Progenitor cell of endocrine pancreas (in vitro differentiated cells): Measurements from ENCODE around the gene THRA. TPM values are rescaled to one million over a fixed set of nuclear protein-coding genes. Genes with fewer than 3 reads are reported as not detected.

ENCODE experiments used
- DNase-seq: peaks from one replicate; pipeline ENCODE4 v3.0.0; 2021; ENCODE audit warnings: low spot score; ENCODE audit not compliant: unreplicated experiment
- H3K27ac Mint-ChIP-seq: 2 replicates; pipeline ENCODE4 v1.8.0; 2021; ENCODE audit warnings: mild to moderate bottlenecking, moderate library complexity, mixed read lengths
- H3K27me3 Mint-ChIP-seq: 2 replicates; pipeline ENCODE4 v1.8.0; 2021; ENCODE audit warnings: mixed read lengths
- H3K36me3 Mint-ChIP-seq: 2 replicates; pipeline ENCODE4 v1.8.0; 2022; ENCODE audit warnings: mixed read lengths; ENCODE audit not compliant: insufficient read depth
- H3K4me1 Mint-ChIP-seq: 2 replicates; pipeline ENCODE4 v1.8.0; 2021; ENCODE audit warnings: low read depth, mixed read lengths
- H3K4me3 Mint-ChIP-seq: 2 replicates; pipeline ENCODE4 v1.8.0; 2021; ENCODE audit warnings: low read depth, mild to moderate bottlenecking, moderate library complexity, mixed read lengths
- H3K9me3 Mint-ChIP-seq: 2 replicates; pipeline ENCODE4 v1.8.0; 2021; ENCODE audit warnings: low read depth, mixed read lengths
- total RNA-seq: library from RNA; stranded (reverse); gene quantifications from 2 replicates; pipeline ENCODE4 v1.2.1, GENCODE V29; 2021
- TF ChIP-seq, protein P1 (sequence below): fragments of 200-600 bp; sonication (generic); IDR thresholded peaks from one replicate; pipeline ENCODE4 v1.5.0; 2021; ENCODE audit warnings: antibody characterized with exemption, mild to moderate bottlenecking; ENCODE audit not compliant: unreplicated experiment

Gene THRA
- total RNA-seq, 1 donor from 2014 or later: 25.0 TPM

DNA sequence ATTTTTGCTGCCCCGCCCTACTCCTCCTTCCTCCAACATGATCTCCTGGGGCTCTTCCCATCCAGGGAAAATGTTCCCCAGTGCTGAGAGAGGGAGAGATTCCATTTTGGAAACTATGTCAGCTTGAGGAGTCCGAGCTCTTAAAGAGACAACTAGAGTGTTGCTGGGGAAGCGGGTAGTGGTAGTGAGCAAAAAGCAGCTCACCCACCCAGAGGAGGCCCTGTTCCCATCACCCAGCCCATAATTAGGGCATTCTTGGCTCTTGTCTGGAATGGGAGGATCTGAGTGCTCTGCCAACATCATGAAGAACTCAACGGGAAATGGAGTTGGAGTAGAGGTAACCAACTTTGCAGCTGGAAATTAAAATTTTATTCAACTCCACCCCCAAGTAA is 49.9 kb downstream of the THRA start:
- H3K9me3 Mint-ChIP-seq: no peaks in the 10 kb centered on the region
- peaks cover 56% of the 10 kb centered on the region for H3K4me1 Mint-ChIP-seq
- DNase-seq: no peak
- H3K36me3 Mint-ChIP-seq: no peaks in the 10 kb centered on the region
- no peak overlapping the region for H3K4me3 Mint-ChIP-seq
- H3K27me3 Mint-ChIP-seq: peaks cover 4% of the 10 kb centered on the region
- peak overlapping the region; percentile 96 for H3K27ac Mint-ChIP-seq
- TF ChIP-seq, protein P1, sequence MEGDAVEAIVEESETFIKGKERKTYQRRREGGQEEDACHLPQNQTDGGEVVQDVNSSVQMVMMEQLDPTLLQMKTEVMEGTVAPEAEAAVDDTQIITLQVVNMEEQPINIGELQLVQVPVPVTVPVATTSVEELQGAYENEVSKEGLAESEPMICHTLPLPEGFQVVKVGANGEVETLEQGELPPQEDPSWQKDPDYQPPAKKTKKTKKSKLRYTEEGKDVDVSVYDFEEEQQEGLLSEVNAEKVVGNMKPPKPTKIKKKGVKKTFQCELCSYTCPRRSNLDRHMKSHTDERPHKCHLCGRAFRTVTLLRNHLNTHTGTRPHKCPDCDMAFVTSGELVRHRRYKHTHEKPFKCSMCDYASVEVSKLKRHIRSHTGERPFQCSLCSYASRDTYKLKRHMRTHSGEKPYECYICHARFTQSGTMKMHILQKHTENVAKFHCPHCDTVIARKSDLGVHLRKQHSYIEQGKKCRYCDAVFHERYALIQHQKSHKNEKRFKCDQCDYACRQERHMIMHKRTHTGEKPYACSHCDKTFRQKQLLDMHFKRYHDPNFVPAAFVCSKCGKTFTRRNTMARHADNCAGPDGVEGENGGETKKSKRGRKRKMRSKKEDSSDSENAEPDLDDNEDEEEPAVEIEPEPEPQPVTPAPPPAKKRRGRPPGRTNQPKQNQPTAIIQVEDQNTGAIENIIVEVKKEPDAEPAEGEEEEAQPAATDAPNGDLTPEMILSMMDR: no peak

DNA sequence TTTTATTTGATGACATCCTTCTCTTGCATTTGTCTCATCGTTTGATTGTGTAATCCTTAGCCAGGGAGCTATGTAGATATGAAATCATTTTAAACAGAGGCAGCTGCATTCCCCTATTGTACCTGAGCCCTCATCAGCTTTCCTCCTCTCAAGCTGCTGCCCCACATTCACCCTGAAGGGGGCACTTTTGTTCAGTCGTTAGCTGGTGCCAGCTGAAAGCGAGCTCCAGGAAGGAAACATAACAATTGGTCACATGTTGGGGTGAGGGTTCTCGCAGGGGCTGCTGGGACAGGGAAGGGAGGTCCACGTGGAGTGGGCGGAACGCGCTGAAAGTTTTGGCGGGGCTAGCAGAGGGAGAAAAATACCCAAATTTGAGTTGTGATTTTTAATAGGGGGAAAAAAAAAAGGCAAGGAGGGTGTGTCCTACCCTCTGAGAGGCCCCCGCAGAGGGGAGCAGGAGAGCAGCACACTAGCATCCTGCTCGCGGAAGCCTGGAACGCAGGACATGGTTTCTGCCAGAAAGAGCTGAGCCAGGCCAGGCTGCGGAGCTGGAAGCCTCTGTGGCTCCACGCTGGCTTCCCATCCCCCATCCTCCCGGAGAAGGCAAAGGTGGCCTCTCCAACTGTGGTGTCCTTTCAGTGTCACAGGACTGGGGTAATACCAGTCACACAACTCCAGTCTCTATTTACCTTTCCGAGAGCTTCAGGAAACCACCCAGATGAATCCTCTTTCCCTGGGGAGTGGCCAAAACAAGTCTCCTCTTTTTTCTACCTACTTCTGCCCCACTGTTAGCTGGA is 50.5 kb downstream of the THRA start:
- Mint-ChIP-seq H3K27ac (peak overlapping the region; percentile 96), H3K27me3 (no peaks in the 10 kb centered on the region), H3K9me3 (no peaks in the 10 kb centered on the region), H3K4me3 (peak overlapping the region; percentile 78), H3K4me1 (peaks cover 50% of the 10 kb centered on the region), H3K36me3 (no peaks in the 10 kb centered on the region)
- peak; percentile 77 for DNase-seq
- TF ChIP-seq, protein P1: peak; percentile 76

DNA sequence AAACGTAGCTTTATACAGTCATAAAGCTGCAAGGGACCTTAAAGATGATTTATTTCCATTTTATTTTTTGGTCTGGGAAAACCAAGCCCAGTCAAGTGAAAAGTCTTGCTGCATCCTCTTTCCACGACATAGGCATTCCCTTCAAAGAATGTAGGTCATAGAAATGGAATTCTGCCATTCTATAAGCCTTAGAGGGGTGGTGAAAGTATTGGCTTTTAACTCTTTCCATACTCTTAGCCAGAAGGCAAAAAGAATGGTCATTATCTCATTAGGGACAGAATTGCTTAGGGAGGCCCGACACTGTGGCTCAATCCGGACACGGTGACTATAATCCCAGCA is 51.1 kb downstream of the THRA start:
- Mint-ChIP-seq H3K4me3 (peak overlapping the region; percentile 78), H3K9me3 (no peaks in the 10 kb centered on the region), H3K27me3 (no peaks in the 10 kb centered on the region), H3K4me1 (peaks cover 51% of the 10 kb centered on the region), H3K27ac (peak overlapping the region; percentile 96), H3K36me3 (no peaks in the 10 kb centered on the region)
- no peak for DNase-seq
- TF ChIP-seq, protein P1: no peak

DNA sequence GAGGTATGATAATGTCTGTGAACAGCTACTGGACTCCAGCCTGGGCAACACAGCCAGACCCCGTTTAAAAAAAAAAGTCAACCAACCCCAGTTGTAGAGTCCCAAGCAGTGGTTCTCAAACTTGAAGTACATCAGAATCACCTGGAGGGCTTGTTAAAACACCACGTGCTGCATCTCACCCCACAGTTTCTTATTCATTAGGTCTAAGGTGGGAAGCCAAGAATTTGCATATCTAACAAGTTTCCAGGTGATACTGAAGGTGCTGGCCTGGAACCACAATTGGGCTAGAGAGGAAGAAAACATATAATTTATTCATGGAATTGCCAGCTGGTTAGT is 52.3 kb downstream of the THRA start:
- TF ChIP-seq, protein P1: no peak
- Mint-ChIP-seq H3K4me3 (no peak overlapping the region), H3K4me1 (peaks cover 45% of the 10 kb centered on the region), H3K9me3 (no peaks in the 10 kb centered on the region), H3K27ac (peak overlapping the region; percentile 70), H3K36me3 (no peaks in the 10 kb centered on the region), H3K27me3 (no peaks in the 10 kb centered on the region)
- no peak for DNase-seq

DNA sequence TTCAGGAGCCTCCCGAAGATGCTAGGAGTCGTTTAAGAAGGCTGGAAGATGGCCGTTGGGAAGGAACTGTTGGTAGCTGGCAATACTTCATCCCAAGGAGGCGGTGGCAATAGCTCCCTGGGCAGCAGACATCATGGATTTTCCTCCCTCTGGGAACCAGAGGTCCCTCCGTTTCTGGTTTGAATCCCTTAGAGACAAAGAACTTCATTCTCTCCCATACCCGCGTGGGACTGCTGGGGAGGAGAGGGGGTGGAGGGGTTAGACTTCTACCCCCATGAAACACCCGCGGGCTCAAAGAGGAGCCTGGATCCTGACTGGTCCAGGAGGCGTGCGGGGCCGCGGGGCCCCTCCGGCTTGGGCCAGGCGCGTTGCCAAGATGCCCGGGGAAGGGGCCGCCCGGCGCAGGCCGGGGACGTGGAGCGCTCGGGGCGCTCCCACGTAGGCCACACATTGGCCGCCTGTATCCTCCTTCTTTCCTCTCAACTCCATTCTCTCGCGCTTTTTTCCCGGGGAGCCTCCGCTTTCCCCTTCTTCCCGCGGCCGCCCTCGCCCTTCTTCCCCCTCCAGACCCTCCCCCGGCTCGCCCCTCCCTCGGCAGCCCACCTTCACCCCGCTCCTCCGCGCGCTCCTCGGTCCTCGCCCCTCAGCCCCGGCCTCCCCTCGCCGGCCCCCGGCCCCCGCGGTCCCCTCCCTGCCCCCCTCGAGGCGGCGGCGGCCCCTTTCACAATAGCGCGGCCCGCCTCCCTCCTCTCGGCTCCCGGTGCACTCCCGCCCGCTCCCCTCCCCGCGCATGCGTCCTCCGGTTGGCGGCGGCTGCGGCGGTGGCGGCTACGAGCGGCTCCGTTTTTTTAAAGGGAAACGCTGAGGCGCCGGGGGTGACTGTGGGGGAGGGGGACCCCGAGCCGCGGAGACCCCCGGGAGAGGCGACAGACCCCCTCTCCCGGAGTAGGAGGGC is 58.7 kb downstream of the THRA start, which contains the start of gene MSL1:
Gene MSL1, plus strand, starts transcription at position 791 of the 955 bp plus-strand sequence. CDS start 642 bp downstream, outside the sequence.
- H3K9me3 Mint-ChIP-seq: no peaks in the 10 kb centered on the region

More for the DNA sequence above, 58.7 kb downstream of the THRA start, which contains the start of gene MSL1:
- Mint-ChIP-seq H3K27ac (peak within 1 kb of the TSS; percentile 96), H3K4me1 (peaks cover 28% of the 10 kb centered on the region), H3K4me3 (peak within 1 kb of the TSS; percentile 98), H3K36me3 (peaks cover 6% of the 10 kb centered on the region), H3K27me3 (no peaks in the 10 kb centered on the region)
- peak; percentile 83 for DNase-seq
- TF ChIP-seq, protein P1: no peak
